GM21786 (cell line): ENCODE results near the gene ANKEF1.

Experiments
- ATAC-seq: cut with Tn5 transposase; IDR thresholded peaks from one replicate; pipeline ENCODE4 v1.9.1; 2021; ENCODE audit not compliant: unreplicated experiment

ANKEF1 gene

DNA sequence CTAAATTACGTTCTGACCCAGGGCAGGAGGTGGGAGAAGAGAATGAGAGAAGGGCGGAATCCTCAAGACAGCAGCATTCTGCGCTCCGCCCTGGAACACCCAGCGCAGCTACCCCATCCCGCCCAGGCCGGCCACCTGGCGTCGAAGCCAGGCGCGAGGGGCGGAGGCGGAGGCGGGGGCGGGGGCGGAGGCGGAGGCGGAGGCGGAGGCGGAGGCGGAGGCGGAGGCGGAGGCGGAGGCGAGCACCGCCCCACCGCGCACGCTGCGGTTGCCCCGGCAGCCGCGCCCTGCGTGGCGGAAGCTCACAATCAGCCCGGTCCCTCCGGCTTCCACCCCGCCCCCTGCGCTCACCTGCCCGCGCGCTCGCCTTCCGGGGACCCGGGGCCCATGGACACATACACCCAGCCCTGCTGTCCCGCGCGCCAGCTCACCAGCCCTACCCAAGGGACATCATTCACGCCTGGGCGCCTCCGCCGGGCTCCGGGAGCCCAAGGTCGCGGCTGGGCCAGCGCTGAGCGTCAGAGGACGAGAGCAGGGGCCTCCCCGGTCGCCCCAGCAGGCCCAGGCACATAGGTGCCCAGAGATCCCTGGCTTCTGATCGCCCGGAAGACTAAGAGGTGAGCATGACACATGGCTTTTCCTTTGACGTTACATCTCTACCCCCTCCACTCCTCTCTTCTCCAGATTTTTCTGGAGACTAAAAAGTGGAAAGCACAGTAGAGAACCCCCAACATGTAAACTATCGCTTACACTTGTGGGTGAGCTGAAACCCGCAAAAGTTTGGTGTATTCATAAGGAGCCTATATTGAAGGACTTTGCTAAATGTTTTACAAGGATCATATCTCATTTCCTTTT is at the start of gene ANKEF1:
Gene ANKEF1, plus strand, starts transcription at position 271 of the 855 bp plus-strand sequence. CDS start 3,315 bp downstream, outside the sequence.
- ATAC-seq = peak; percentile 96

- ATAC-seq = no peak
These were observed 49.5 kb upstream of the ANKEF1 start for GRCh38 chr20:9985281-9985680.

GRCh38 chr20:9985773-9986172 is 49.0 kb upstream of the ANKEF1 start:
- ATAC-seq = no peak

DNA sequence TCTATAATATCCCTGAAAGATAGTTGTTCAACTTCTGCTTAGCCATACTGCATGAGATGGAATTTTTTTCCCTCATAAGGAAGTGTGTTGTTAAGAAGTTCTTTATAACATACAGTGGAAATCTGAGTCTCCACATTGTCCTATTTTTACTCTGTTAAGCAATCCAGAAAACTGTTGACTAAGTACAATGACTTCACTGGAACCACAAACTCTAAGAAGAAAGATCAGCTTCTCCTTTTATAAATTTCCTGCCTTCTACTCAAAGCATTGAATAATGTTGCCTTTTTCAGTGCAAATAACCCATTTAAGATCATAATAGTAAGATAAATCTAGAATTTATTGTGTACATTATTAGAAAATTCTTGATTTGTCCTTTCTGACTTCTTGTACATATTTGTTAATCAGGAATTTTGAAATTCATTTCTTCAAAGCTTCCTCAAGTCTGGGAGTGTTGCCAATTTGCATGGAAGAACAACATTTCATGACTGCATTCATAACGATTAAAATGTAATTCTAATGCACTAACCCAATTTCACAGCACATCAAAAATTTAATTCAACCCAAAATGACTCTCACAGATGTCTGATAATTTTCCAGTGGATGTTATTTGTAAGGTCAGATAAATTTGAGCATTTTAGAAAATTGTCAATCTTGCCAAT is 45.6 kb upstream of the ANKEF1 start:
- no peak for ATAC-seq

DNA sequence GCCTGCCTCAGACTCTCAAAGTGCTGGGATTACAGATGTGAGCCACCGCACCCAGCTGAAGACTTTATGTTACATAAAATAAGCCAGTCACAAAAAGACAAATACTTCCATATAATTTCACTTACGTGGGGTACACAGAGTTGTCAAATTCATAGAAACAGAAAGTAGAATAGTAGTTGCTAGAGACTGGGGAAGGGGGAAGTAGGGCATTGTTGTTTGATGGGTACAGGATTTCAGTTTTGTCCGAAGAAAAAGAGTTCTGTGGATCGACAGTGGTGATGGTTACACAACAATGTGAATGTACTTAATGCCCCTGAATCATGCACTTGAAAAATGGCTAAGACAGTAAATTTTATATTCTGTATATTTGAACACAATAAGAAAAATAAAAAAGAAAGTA is 41.6 kb upstream of the ANKEF1 start:
- ATAC-seq = no peak

- ATAC-seq = no peak
These were observed 40.1 kb upstream of the ANKEF1 start for GRCh38 chr20:9994676-9995075.

GRCh38 chr20:9995510-9996272 is 39.1 kb upstream of the ANKEF1 start:
- no peak for ATAC-seq

GRCh38 chr20:9996944-9997343 is 37.8 kb upstream of the ANKEF1 start:
- ATAC-seq = no peak

DNA sequence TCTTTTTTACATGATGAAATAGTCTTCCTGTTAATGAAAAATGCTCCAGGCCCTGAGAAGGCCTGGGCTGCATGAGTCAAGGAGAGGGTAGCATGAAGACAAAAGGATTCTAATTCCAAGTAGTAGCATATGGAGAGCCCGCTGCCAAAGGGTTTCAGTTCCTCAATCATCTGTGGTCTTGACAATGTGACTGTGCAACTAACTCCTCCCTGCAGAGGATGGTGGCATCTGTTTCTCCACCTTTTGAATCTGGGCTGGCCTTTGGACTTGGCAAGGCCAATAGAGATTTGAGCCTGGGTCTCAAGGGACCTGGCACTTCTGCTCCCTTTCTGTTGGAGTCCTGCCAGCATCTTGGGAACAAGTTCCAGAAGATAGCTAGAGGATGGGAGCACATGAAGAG is 35.1 kb upstream of the ANKEF1 start:
- no peak for ATAC-seq

DNA sequence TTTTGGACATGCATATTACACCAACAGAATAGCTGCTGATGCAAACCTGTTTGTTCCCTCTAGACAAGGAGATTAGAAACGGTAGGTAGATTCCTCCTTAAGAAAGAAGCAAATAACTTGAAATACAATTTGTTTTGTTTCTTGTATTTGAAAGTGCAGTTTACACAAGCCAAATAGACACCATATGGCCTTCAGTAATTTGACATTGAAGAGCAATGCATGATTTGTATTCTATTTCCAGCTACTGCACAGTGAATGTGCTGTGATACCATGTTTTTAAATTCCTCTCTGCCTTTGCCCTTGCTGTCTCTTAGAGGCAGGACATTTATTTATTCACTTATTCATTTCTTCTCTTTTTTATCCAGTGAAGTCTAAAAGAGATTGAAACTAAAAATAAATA is 31.9 kb upstream of the ANKEF1 start:
- no peak for ATAC-seq

GRCh38 chr20:10004900-10005299 is 29.9 kb upstream of the ANKEF1 start:
- ATAC-seq = no peak

- no peak for ATAC-seq
These were observed 28.9 kb upstream of the ANKEF1 start for GRCh38 chr20:10005885-10006284.

DNA sequence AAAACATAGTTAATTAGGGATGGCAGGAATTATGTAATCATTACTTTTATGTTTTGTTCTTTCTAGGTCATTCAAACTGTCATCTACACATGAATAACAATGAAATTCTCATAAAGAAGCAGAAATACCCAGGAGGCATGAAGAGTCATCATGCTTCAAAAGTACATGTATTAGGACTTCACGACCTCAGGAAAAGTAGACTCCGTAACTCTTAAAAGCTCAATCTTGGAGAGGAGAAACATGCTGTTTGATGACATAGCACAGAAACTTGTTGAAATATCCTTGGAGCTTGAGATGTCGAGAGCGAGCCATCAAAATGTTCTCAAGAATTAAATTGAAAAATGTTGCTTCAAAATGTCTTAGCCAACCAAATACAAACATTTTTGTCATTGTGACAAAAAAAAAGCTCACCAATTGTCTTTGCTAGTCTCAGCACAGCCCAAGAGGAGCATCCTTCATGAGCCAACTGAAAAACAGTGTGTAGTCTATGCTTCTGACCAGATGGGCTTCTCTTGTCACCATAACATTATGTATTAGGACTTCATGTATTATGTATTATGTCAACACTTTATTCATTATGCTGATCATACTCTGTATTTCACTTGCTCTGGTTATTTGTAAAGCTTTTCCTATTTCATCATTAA is 28.2 kb upstream of the ANKEF1 start:
- ATAC-seq = no peak

GRCh38 chr20:10007158-10007557 is 27.6 kb upstream of the ANKEF1 start:
- no peak for ATAC-seq

DNA sequence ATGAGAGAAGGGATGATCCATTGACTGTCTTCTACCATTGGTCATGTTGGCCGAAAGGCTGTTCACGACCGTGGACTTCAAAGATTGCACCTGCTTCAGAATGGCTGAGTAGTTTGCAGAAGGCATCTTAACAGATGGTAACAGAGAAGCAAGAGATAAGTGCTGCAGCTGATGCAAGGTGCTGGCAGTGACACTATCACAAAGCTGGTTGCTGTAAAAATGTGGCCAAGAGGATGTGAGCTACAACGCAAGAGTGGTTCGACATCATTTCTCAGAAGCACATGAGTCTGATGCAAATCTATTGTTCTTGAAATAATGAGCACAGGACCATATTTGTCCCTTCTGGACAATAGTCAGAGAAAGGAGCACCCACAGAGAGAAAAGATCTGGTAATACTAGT is 27.0 kb upstream of the ANKEF1 start:
- no peak for ATAC-seq

DNA sequence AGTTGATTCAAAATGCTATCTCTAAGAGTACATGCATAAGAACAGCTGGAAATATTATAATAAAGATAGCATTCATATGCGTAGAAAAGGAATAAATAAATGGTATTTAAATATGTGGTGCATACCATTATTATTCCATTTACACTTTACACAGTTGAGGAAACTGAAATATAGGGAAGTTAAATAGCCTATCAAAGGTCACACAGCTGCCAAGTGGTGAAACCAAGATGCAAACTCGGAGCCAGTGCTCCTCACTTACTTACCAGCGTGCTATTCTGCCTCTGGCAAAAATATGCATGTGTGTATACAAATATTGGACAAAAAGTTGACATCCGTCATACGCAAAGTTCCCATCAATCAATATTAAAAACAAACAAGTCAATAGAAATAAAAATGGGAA is 22.3 kb upstream of the ANKEF1 start:
- ATAC-seq = no peak

GRCh38 chr20:10014431-10014830 is 20.4 kb upstream of the ANKEF1 start:
- ATAC-seq = no peak

- ATAC-seq = no peak
These were observed 13.8 kb upstream of the ANKEF1 start for GRCh38 chr20:10020937-10021336.

- ATAC-seq = no peak
These were observed 12.2 kb upstream of the ANKEF1 start for GRCh38 chr20:10022625-10023024.

- no peak for ATAC-seq
These were observed 10.9 kb upstream of the ANKEF1 start for GRCh38 chr20:10023911-10024310.
